Naive B cell (primary cell): ENCODE results near the gene UBE2D4. TPM values are rescaled to one million over a fixed set of nuclear protein-coding genes. Genes with fewer than 3 reads are reported as not detected.
"Not testable (repeated sequence)": the region's sequence is repeated elsewhere in the genome, so short reads cannot be mapped to it uniquely, and the experiment has no call there.

Experiments used
- ATAC-seq, 2 donors: fragments of 150-1000 bp; cut with Tn5 transposase; 2 replicates each; pipeline ENCODE4 v1.10.0; 2021; ENCODE audit warnings: low read depth in 2 of 2, mild to moderate bottlenecking in 2 of 2, moderate library complexity in 2 of 2
- DNase-seq: peaks from one replicate; pipeline ENCODE4 v3.0.0; 2022
- H3K27ac Mint-ChIP-seq, 6 donors: one replicate each; pipeline ENCODE4 v1.8.0; 2020 to 2022; ENCODE audit warnings: mild to moderate bottlenecking in 6 of 6, mixed read lengths in 6 of 6, moderate library complexity in 5 of 6, inconsistent platforms in 2 of 6
- H3K27me3 Mint-ChIP-seq, 3 donors: one replicate each; pipeline ENCODE4 v1.8.0; 2021 to 2022; ENCODE audit warnings: mixed read lengths in 3 of 3, mild to moderate bottlenecking in 1 of 3
- H3K36me3 Mint-ChIP-seq, 2 donors: one replicate each; pipeline ENCODE4 v1.8.0; 2020 to 2022; ENCODE audit warnings: mixed read lengths in 2 of 2, inconsistent platforms in 1 of 2, mild to moderate bottlenecking in 1 of 2
- H3K4me1 Mint-ChIP-seq, 3 donors: one replicate each; pipeline ENCODE4 v1.8.0; 2020 to 2022; ENCODE audit warnings: mixed read lengths in 3 of 3, inconsistent platforms in 1 of 3, mild to moderate bottlenecking in 1 of 3, moderate library complexity in 1 of 3
- H3K4me3 Mint-ChIP-seq, 8 donors: one replicate each; pipeline ENCODE4 v1.8.0; 2020 to 2022; ENCODE audit warnings: mild to moderate bottlenecking in 8 of 8, mixed read lengths in 8 of 8, moderate library complexity in 8 of 8, inconsistent platforms in 2 of 8
- H3K9me3 Mint-ChIP-seq, 7 donors: one replicate each; pipeline ENCODE4 v1.8.0; 2020 to 2022; ENCODE audit warnings: mixed read lengths in 7 of 7, mild to moderate bottlenecking in 5 of 7, inconsistent platforms in 2 of 7, moderate library complexity in 1 of 7
- polyA plus RNA-seq, 6 donors: library from polyadenylated mRNA; unstranded; fragments of 300-500 nt; fragmentation: Illumina TruSeq; gene quantifications; one replicate each; pipeline ENCODE4 v1.2.3, GENCODE V29; 2021; ENCODE audit warnings: low read depth in 6 of 6

Gene UBE2D4
- polyA plus RNA-seq, 6 donors from 2014 or later: 7.8 to 20.8 (median 11.1) TPM

DNA sequence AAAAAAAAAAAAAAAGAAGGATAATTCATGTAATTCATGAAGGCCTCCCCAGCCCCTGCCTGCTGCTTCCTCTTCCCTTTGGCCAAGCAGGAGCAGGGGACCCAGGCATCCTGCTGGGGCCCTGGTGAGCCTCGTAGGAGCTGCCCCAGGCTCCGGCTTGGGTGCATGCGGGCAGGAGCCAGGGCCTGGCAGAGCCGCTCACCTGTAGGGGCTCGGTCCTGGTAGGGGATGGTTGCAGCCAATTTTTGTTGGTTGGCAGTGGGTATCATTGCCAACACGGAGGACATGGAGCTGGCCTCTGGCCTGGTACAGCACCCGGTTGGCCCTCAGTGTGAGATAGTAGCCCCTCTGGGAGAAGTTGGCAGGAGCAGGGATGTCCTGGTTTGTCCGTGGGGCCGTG lies 61.2 kb downstream of the UBE2D4 start:
- peak overlapping the region in 1 of 6 donors; percentile 11 for H3K27ac Mint-ChIP-seq
- not testable (repeated sequence) for DNase-seq, ATAC-seq, H3K4me1 Mint-ChIP-seq, H3K9me3 Mint-ChIP-seq, H3K4me3 Mint-ChIP-seq, H3K27me3 Mint-ChIP-seq, H3K36me3 Mint-ChIP-seq

DNA sequence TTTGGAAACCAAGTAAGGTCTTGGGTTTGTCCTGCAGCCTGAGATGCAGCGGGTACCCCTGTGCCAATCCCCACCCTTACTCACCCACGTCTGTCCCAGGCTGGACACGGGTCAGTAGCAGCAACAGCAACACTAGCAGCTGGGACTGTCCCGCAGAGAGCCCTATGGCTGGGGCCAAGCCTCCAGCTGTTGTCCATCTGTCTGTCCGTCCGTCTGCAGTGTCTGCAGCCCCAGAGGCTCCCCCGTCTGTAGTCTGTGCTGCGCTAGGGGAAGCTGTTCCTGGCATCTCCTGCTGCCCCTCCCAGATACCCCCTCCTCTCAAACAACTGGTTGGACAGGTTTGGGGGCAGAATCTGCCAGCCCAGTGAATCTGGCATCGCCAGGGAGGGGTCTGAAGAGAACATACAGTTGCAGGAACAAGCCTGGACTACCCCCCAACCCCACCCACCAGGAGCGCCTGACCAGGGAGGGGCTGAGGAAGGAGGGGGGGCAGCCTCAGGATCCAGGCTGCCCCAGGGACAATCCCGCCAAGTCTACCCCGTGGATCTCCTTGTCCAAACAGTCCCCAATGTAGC lies 63.9 kb downstream of the UBE2D4 start:
- DNase-seq, H3K27me3 Mint-ChIP-seq, H3K4me3 Mint-ChIP-seq, ATAC-seq, H3K27ac Mint-ChIP-seq, H3K4me1 Mint-ChIP-seq, H3K36me3 Mint-ChIP-seq, H3K9me3 Mint-ChIP-seq: not testable (repeated sequence)

DNA sequence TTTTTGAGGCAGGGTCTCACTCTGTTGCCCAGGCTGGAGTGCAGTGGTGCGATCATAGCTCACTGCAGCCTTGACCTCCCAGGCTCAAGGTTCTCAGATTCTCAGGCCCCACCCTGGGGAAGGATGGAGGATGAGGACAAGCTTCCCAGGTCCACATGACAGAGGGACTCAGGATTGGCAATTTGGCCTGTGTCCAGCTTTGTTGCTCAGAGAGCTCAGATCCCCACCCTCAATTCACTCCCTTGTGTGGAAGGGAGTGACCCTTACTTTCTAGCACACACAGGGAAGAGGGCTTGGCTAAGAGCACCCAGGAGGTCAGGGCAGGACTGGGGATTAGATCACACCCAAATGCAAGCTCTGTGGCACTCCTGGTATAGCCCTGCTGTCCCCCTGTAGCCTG lies 64.6 kb downstream of the UBE2D4 start:
- H3K27ac Mint-ChIP-seq, H3K9me3 Mint-ChIP-seq, H3K4me1 Mint-ChIP-seq, H3K27me3 Mint-ChIP-seq, H3K4me3 Mint-ChIP-seq, ATAC-seq, DNase-seq, H3K36me3 Mint-ChIP-seq: not testable (repeated sequence)

DNA sequence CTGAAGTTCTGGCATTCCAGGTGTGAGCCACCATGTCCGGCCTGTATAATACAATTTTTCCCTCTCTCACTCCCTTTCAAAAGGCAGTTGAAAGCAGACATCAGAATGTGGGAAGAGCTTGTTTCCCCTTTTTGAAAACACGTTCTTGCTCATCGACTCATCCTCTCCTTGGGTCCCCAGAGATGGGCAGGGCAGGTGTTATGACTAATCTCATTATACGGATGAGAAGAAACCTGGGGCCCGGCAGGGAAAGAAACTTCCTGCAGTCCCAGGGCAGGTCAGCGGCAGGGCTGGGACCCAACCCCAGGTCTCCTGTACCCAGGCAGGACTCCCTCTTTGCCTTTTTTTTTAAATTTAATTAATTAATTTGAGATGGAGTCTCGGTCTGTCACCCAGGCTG lies 66.7 kb downstream of the UBE2D4 start:
- not testable (repeated sequence) for H3K27me3 Mint-ChIP-seq, H3K9me3 Mint-ChIP-seq, H3K27ac Mint-ChIP-seq, H3K36me3 Mint-ChIP-seq, H3K4me1 Mint-ChIP-seq
- peak; percentile 86 to 93 for ATAC-seq
- peak; percentile 14 for DNase-seq
- H3K4me3 Mint-ChIP-seq: peak overlapping the region in 1 of 8 donors; percentile 60

DNA sequence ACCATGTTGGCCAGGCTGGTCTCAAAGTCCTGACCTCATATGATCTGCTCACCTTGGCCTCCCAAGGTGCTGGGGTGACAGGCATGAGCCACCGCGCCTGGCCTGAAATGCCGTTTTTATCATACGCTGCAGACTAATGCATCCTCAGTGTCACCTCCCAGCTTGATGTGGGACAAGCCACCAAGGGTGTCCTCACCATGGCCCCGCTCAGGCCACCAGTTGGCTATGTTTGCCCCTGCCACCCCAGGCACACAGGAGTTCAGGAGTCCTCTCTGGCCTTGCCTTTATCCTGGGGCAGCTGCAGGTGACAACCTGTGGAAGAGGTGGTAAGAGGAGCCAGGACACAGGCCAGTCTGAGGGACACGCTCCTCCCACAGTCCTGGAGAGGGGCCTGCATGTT lies 68.4 kb downstream of the UBE2D4 start:
- H3K36me3 Mint-ChIP-seq, H3K27ac Mint-ChIP-seq, DNase-seq, H3K4me1 Mint-ChIP-seq, H3K27me3 Mint-ChIP-seq, ATAC-seq, H3K9me3 Mint-ChIP-seq, H3K4me3 Mint-ChIP-seq: not testable (repeated sequence)

DNA sequence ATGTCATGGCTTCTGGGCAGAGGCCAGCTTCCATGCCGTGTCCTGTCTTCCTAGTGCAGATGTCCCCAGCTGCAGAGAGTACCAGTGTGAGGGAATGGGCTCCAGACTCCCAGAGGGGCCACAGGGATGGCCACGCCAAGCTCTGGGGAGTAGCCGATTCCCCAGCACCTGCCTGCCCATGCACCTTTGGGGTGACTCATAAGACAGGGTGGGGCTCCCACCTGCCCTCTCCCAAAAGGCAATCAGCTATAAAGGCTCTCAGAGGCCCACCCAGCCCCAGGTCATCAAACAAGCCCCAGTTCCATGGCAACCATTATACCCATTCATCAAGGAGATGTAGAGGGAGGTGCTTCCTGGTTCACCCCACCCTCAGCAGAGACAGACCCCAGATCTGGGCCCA lies 71.3 kb downstream of the UBE2D4 start, which contains the start of gene SPDYE1:
TSS of gene SPDYE1 (plus strand) at position 366 of the 400 bp plus-strand sequence. CDS start 2,053 bp downstream, outside the sequence.
- DNase-seq, H3K27me3 Mint-ChIP-seq, H3K36me3 Mint-ChIP-seq, ATAC-seq, H3K27ac Mint-ChIP-seq, H3K4me1 Mint-ChIP-seq, H3K9me3 Mint-ChIP-seq, H3K4me3 Mint-ChIP-seq: not testable (repeated sequence)

Other genes with a start within 250 kb of the UBE2D4 start
- 100 to 1,000 TPM in 5 of 6 donors, 10 to 100 TPM in 1; 96.6 to 146 (median 107) TPM for gene COA1, start 196.9 kb upstream of the UBE2D4 start, polyA plus RNA-seq
- gene BLVRA, start 167.8 kb upstream of the UBE2D4 start, polyA plus RNA-seq: 10 to 100 TPM in 3 of 6 donors, 1 to 10 TPM in 3; 3.5 to 15.9 (median 9.5) TPM
- 100 to 1,000 TPM; 114 to 144 (median 132) TPM for gene MRPS24, start 56.9 kb upstream of the UBE2D4 start, polyA plus RNA-seq
- 10 to 100 TPM; 13.5 to 24.0 (median 21.2) TPM for gene URGCP, start 19.8 kb upstream of the UBE2D4 start, polyA plus RNA-seq
- under 1 TPM in 3 of 6 donors, not detected in 3; 0.16 to 0.31 (median 0.17) TPM for gene SPDYE1, start 71.5 kb downstream of the UBE2D4 start, polyA plus RNA-seq
- gene DBNL, start 118.3 kb downstream of the UBE2D4 start, polyA plus RNA-seq: 100 to 1,000 TPM; 226 to 512 (median 348) TPM
- gene PGAM2, start 139.1 kb downstream of the UBE2D4 start, polyA plus RNA-seq: not detected
- gene POLM, start 156.1 kb downstream of the UBE2D4 start, polyA plus RNA-seq: 10 to 100 TPM; 26.3 to 53.0 (median 31.4) TPM
- gene AEBP1, start 177.9 kb downstream of the UBE2D4 start, polyA plus RNA-seq: 10 to 100 TPM in 1 of 6 donors, 1 to 10 TPM in 5; 1.9 to 18.5 (median 4.1) TPM
- gene POLD2, start 197.1 kb downstream of the UBE2D4 start, polyA plus RNA-seq: 100 to 1,000 TPM in 2 of 6 donors, 10 to 100 TPM in 4; 80.6 to 128 (median 88.6) TPM
- gene MYL7, start 214.9 kb downstream of the UBE2D4 start, polyA plus RNA-seq: not detected